Large intestine (tissue), 3 donors: ENCODE data around the gene PLCB1. TPM values are rescaled to one million over a fixed set of nuclear protein-coding genes. Genes with fewer than 3 reads are reported as not detected.

Source experiments
- DNase-seq, 2 donors: peaks; one replicate each; pipeline versions ENCODE4 v3.0.0 to v3.0.0-alpha.2; 2013
- H3K27ac ChIP-seq: one replicate; pipeline ENCODE4 v1.5.1; 2013; ENCODE audit warnings: low read length
- H3K27me3 ChIP-seq: 2 replicates; pipeline ENCODE4 v1.6.1; 2013; ENCODE audit warnings: low read length; ENCODE audit not compliant: control insufficient read depth, insufficient read depth
- H3K36me3 ChIP-seq: 2 replicates; pipeline ENCODE4 v1.6.1; 2013; ENCODE audit warnings: low read length; ENCODE audit not compliant: control insufficient read depth, insufficient read depth
- H3K4me1 ChIP-seq: one replicate; pipeline ENCODE4 v1.6.1; 2013; ENCODE audit warnings: low read length; ENCODE audit not compliant: control insufficient read depth, insufficient read depth
- H3K4me3 ChIP-seq: one replicate; pipeline ENCODE4 v1.5.1; 2013; ENCODE audit warnings: low read length
- H3K9me3 ChIP-seq: one replicate; pipeline ENCODE4 v1.6.1; 2013; ENCODE audit warnings: mild to moderate bottlenecking, low read depth, low read length, moderate library complexity; ENCODE audit not compliant: control insufficient read depth
- WGBS: methylation state at CpG from one replicate; pipeline ENCODE4 v1.1.5; 2013; ENCODE audit warnings: low lambda C conversion rate; ENCODE audit not compliant: insufficient coverage; 5-methylcytosine and 5-hydroxymethylcytosine counted together
- polyA plus RNA-seq: library from polyadenylated mRNA; unstranded; fragments of 120-200 nt; gene quantifications from one replicate; pipeline ENCODE4 v1.2.1, GENCODE V29; 2013

The PLCB1 gene
- polyA plus RNA-seq, 1 donor = 7.4 TPM

DNA sequence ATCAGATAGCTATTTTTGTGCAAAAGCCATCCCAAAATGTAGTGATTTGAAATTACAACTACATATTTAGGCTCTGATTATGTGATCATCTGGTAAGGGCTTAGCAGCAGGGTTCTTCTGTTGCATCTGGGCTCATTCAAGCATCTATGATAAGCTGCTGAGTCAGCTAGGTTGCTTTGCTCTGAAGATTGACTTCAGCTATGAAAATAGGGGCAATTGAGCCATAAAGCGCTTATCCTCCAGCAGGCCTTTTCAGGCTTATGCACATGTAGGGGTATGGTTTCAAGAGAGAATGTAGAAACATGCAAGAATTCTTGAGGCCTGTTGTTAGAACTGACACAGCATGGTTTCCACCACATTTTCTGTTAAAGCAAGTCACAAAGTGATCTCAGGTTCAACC, 114.1 kb downstream of the PLCB1 start:
- Histone ChIP-seq H3K4me3 (no peak overlapping the region), H3K27me3 (no peaks in the 10 kb centered on the region), H3K36me3 (no peaks in the 10 kb centered on the region), H3K9me3 (no peaks in the 10 kb centered on the region), H3K4me1 (no peaks in the 10 kb centered on the region), H3K27ac (no peak overlapping the region)
- DNase-seq = no peak
- WGBS = no CpG with 5 or more reads among the region's 1 CpG

DNA sequence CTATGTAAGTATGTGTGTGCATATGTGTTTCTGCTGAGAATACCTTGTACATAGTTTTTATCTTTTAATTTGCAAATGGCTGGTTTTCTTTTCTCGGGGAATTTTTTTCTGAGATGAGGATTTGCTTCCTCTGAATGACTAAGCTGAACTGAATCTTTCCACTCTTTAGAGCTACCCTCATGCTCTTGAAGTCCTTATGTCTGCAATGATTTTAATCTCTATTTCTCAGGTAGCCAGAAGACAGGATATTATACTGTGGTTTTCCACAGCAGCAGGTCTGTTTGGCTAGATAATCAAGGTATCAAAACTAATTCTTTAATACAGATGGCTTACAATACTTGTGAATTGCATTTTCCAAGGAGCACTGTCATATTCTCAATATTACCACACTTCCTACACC, 114.7 kb downstream of the PLCB1 start:
- DNase-seq = no peak
- no peaks in the 10 kb centered on the region for H3K4me1 ChIP-seq
- H3K9me3 ChIP-seq = no peaks in the 10 kb centered on the region
- no peak overlapping the region for H3K4me3 ChIP-seq
- H3K27me3 ChIP-seq = no peaks in the 10 kb centered on the region
- no peaks in the 10 kb centered on the region for H3K36me3 ChIP-seq
- no peak overlapping the region for H3K27ac ChIP-seq
- WGBS = no CpG with 5 or more reads among the region's 1 CpG

DNA sequence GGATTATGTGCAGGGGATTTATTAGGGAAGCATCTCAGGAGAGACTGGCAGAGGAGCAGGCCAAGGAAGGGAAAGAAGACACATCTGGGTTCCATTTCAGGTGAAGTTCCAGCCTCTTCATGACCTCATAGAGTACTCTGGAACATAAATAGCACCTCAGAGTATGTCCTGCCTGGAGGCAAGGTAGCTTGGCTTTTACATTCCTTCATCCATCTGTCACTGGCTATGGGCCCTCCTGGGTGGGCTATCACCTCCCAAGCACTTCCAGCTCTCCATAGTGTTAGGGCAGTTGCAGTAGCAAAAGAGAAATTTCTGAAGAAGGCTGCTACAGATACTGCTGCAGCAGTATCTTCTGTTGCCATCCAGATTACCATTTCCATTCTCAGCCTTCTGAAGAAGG, 116.0 kb downstream of the PLCB1 start:
- no peak overlapping the region for H3K4me3 ChIP-seq
- no peaks in the 10 kb centered on the region for H3K4me1 ChIP-seq
- no peaks in the 10 kb centered on the region for H3K27me3 ChIP-seq
- H3K9me3 ChIP-seq = no peaks in the 10 kb centered on the region
- DNase-seq = no peak
- no peaks in the 10 kb centered on the region for H3K36me3 ChIP-seq
- H3K27ac ChIP-seq = no peak overlapping the region

DNA sequence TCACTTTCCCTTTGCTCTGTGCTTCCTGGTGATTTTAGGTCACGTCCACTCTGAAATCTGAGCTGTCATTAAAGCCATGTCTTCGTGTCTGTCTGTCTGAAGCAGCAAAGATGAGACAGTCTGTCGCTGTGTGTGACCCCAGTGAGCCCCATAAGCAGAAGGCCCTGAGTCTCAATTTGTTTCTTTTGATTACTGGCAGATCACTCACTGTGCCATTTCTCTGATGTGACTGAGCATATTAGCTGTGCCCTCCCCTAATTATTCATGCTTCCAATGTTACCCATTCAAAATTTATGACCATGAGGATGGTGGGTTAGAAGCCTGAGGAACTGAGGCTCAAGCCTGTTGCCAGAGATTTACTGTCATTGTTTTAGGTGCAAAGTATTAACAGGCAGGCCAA, 117.6 kb downstream of the PLCB1 start:
- 75% methylated on average over 2 of the region's 3 CpGs for WGBS

DNA sequence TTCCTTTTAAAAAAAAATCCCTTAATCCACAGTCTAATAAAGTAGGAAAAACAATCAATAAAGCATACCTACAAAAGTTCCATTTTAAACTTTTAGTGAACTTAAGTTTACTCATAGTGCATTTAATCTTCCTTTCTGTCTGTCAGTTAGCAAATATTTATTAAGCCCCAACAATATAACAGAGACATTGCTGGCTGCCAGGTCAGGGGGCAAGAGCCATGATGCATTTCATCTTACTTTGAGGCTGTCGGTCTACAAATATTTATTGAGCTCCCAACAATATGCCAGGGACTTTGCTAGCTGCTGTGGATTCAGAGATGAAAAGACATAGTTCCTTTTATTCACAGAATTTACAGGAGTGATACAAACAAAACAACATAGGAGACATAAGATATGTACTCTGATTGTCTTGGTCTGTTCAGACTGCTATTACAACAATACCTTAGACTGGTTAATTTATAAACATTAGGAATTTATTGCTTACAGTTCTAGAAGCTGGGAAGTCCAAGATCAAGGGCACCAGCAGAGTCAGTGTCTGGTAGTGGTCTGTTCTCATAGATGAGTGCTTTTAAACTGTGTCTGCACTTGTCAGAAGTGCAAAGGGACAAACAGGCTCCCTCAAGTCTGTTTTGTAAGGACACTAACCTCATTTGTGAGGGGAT, 118.6 kb downstream of the PLCB1 start:
- no peaks in the 10 kb centered on the region for H3K9me3 ChIP-seq
- H3K4me3 ChIP-seq = no peak overlapping the region
- H3K27ac ChIP-seq = no peak overlapping the region
- no peaks in the 10 kb centered on the region for H3K36me3 ChIP-seq
- no peaks in the 10 kb centered on the region for H3K27me3 ChIP-seq
- WGBS = no CpG with 5 or more reads among the region's 1 CpG
- H3K4me1 ChIP-seq = no peaks in the 10 kb centered on the region
- DNase-seq = no peak

More for the DNA sequence above, 117.6 kb downstream of the PLCB1 start:
- Histone ChIP-seq H3K27ac (no peak overlapping the region), H3K36me3 (no peaks in the 10 kb centered on the region), H3K9me3 (no peaks in the 10 kb centered on the region), H3K27me3 (no peaks in the 10 kb centered on the region), H3K4me3 (no peak overlapping the region), H3K4me1 (no peaks in the 10 kb centered on the region)
- DNase-seq = no peak

DNA sequence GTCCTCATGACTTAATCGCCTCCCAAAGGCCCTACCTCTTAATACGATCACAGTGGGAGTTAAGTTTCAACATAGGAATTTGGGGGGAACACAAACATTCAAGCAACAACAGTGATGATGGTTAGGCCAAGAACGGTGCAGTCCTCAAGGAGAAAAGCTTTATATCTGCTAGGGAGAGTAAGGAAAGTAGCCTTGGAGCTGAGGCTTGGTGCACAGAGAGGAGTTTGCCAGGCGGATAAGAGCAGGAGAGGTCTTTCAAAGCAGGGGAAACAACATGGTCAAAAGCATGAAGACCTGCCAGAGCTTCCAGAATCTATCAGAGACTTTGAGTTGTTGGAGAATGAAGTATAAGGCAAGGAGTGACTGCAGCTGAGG, 119.1 kb downstream of the PLCB1 start:
- DNase-seq = no peak
- Histone ChIP-seq H3K4me3 (no peak overlapping the region), H3K27ac (no peak overlapping the region), H3K36me3 (no peaks in the 10 kb centered on the region), H3K4me1 (no peaks in the 10 kb centered on the region), H3K27me3 (no peaks in the 10 kb centered on the region), H3K9me3 (no peaks in the 10 kb centered on the region)
- no CpG with 5 or more reads among the region's 4 CpGs for WGBS

DNA sequence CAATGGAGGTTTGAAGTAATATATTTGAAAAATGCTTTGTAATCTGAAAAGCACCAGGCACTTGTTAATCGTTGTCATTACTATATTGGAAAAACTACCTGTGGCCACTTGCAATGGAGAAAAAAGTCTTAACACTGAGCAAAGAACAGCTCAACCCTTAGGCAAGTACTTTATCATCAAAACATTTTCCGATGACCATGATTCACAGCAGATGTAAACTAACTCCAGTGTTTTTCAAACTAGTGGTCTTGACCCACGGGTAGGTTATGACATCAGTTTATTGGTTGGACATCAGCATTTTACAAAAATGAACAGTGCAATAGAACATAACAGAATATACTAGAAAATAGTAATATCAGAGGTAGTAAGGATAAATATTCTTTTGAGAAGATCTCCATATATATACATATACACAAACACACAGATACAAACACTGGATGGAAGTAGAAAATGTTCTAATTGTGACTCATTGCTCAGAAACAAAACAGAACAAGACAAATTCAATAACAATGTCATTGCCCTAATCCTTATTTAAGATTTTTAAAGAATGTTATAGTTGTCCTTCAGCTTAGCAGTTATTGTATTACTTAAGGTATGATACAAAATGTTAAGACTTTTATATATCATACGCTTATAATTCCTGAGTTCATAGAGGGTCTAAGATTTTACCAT, 123.0 kb downstream of the PLCB1 start:
- Histone ChIP-seq H3K27me3 (no peaks in the 10 kb centered on the region), H3K4me3 (no peak overlapping the region), H3K36me3 (no peaks in the 10 kb centered on the region), H3K4me1 (no peaks in the 10 kb centered on the region), H3K27ac (no peak overlapping the region), H3K9me3 (no peaks in the 10 kb centered on the region)
- DNase-seq = no peak
- 100% methylated on average over 1 of the region's 4 CpGs for WGBS

DNA sequence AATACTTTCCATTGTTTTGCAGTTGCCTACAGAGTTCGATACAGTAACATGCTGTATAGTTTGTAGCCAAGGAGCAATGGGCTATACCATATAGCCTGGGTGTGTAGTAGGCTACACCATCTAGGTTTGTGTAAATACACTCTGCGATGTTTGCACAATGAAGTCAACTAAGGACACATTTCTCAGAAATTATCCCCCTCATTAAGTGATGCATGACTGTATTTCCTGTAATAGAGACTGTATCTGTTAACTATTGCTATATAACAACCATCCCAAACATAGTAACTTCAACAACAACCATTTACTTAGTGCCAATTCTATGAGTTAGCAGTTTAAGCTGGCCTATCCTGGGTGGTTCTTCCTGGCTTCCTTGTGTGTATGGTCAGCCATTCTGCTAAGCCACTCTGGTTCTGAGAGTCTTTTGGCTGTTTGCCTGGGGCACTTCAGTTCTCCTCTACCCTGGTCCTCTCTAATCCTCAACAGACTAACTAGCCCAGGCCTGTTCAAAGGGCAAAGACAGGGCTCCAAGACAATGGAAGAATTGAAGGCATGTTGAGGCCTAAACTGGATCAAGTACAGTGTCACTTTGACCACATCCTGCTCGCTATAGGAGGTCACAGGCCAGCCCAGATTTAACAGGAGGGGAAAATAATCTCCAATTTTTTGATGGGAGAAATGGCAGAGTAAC, 124.0 kb downstream of the PLCB1 start:
- Histone ChIP-seq H3K9me3 (no peaks in the 10 kb centered on the region), H3K36me3 (no peaks in the 10 kb centered on the region), H3K27ac (no peak overlapping the region), H3K4me1 (no peaks in the 10 kb centered on the region), H3K27me3 (no peaks in the 10 kb centered on the region), H3K4me3 (no peak overlapping the region)
- no CpG with 5 or more reads among the region's 3 CpGs for WGBS
- no peak for DNase-seq

DNA sequence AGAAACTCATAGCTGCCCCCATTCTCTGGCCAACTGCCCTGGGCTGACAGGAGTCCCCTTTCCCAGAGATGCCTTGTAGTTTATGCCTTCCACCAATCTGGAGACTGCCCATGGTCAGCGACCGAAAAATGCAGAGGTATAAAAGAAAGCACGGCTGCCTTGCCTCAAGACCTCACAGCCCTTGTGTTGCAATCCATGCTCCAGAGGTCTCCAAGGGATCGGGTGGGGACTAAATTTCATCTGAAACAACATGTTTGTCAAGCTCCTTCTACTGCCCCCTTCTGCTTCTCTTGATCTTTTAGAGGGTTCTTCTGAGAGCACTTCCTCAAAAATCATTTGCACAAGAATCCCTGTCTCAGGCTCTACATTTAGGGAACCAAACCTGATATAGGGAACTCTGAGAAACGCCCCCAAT, 128.8 kb downstream of the PLCB1 start:
- WGBS = no CpG with 5 or more reads among the region's 5 CpGs
- no peak overlapping the region for H3K4me3 ChIP-seq
- no peaks in the 10 kb centered on the region for H3K4me1 ChIP-seq
- H3K27ac ChIP-seq = no peak overlapping the region
- no peaks in the 10 kb centered on the region for H3K27me3 ChIP-seq
- H3K9me3 ChIP-seq = no peaks in the 10 kb centered on the region
- no peaks in the 10 kb centered on the region for H3K36me3 ChIP-seq
- DNase-seq = no peak

DNA sequence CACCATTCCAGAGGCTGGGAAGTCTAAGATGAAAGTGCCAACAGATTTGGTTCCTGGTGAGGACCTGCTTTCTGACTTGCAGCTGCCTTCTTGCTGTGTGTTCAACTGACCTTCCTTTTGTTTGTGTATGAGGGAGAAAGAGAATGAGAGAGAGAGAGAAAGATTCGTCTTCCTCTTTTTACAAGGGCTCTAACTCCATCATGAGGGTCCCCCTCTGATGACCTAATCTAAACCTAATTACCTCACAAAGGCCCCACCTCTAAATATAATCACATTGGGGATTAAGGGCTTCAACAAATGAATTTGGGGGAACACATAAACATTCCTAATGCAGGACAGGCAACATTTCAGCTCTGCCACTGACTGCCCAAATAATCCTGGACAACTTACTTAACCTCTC, 130.7 kb downstream of the PLCB1 start:
- no peak for DNase-seq
- Histone ChIP-seq H3K27ac (no peak overlapping the region), H3K36me3 (no peaks in the 10 kb centered on the region), H3K27me3 (no peaks in the 10 kb centered on the region), H3K4me1 (no peaks in the 10 kb centered on the region), H3K9me3 (no peaks in the 10 kb centered on the region), H3K4me3 (no peak overlapping the region)
- no CpG with 5 or more reads among the region's 1 CpG for WGBS

DNA sequence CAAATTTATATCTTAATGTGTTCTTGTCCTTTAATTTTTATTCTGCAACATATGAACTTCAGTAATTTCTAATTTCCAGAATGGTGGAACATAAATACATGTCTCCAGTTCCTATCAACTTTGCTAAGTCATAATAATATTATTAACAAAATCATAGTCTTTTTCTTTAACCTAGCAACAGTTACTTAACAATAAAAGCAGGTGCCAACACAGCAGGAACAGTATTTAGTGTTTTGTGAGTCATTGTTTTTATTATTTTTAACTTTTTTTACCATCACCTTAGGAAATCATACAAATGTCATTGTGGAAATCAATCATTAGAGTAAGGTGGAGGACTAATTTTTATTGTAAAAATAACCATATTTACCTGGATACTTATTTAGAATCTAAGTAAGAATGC, 133.5 kb downstream of the PLCB1 start:
- no peaks in the 10 kb centered on the region for H3K9me3 ChIP-seq
- no peak for DNase-seq

More for the DNA sequence above, 133.5 kb downstream of the PLCB1 start:
- H3K4me3 ChIP-seq = no peak overlapping the region
- no peaks in the 10 kb centered on the region for H3K4me1 ChIP-seq
- H3K27me3 ChIP-seq = no peaks in the 10 kb centered on the region
- H3K27ac ChIP-seq = no peak overlapping the region
- no peaks in the 10 kb centered on the region for H3K36me3 ChIP-seq
